H9 (cell line): ENCODE data around the gene PPP3CA. TPM values are rescaled to one million over a fixed set of nuclear protein-coding genes. Genes with fewer than 3 reads are reported as not detected.

ENCODE experiments used
- DNase-seq: peaks from one replicate; pipeline ENCODE4 v3.0.0-alpha.2; 2017
- H2AFZ ChIP-seq: one replicate; pipeline ENCODE4 v1.6.1; 2013; ENCODE audit warnings: mild to moderate bottlenecking, low read length, control low read depth, moderate library complexity
- H2AK5ac ChIP-seq: 2 replicates; pipeline ENCODE4 v1.6.1; 2013; ENCODE audit warnings: low read length, control low read depth, mixed read lengths; ENCODE audit not compliant: insufficient read length
- H2BK120ac ChIP-seq: one replicate; pipeline ENCODE4 v1.6.1; 2013; ENCODE audit warnings: low read depth, mild to moderate bottlenecking, low read length, control low read depth, inconsistent platforms; ENCODE audit not compliant: poor library complexity, severe bottlenecking
- H2BK12ac ChIP-seq: 2 replicates; pipeline ENCODE4 v1.6.1; 2013; ENCODE audit warnings: low read length, control low read depth, mixed read lengths, low read depth; ENCODE audit not compliant: insufficient read length
- H2BK15ac ChIP-seq: 2 replicates; pipeline ENCODE4 v1.6.1; 2013; ENCODE audit warnings: low read depth, low read length, control low read depth
- H2BK20ac ChIP-seq: one replicate; pipeline ENCODE4 v1.6.1; 2013; ENCODE audit warnings: low read depth, mild to moderate bottlenecking, low read length, control low read depth, inconsistent platforms; ENCODE audit not compliant: poor library complexity, severe bottlenecking
- H2BK5ac ChIP-seq: 2 replicates; pipeline ENCODE4 v1.6.1; 2013; ENCODE audit warnings: low read length, control low read depth, mixed read lengths; ENCODE audit not compliant: insufficient read length
- H3K14ac ChIP-seq: 2 replicates; pipeline ENCODE4 v1.6.1; 2013; ENCODE audit warnings: low read length, control low read depth; ENCODE audit not compliant: insufficient read depth
- H3K18ac ChIP-seq: 2 replicates; pipeline ENCODE4 v1.6.1; 2013; ENCODE audit warnings: low read depth, mild to moderate bottlenecking, mixed read lengths, low read length, control low read depth; ENCODE audit not compliant: insufficient read length
- H3K23ac ChIP-seq: 2 replicates; pipeline ENCODE4 v1.6.1; 2013; ENCODE audit warnings: low read length, control low read depth, mixed read lengths, low read depth; ENCODE audit not compliant: insufficient read length
- H3K23me2 ChIP-seq: 2 replicates; pipeline ENCODE4 v1.6.1; 2013; ENCODE audit warnings: low read depth, mild to moderate bottlenecking, mixed read lengths, low read length, control low read depth; ENCODE audit not compliant: insufficient read length, poor library complexity, severe bottlenecking
- H3K27ac ChIP-seq: 2 replicates; pipeline ENCODE4 v1.5.1; 2013; ENCODE audit warnings: low read length, control low read depth, mixed read lengths, low read depth; ENCODE audit not compliant: insufficient read length
- H3K27me3 ChIP-seq: 2 replicates; pipeline ENCODE4 v1.6.1; 2013; ENCODE audit warnings: low read length, control low read depth, inconsistent platforms; ENCODE audit not compliant: insufficient read depth
- H3K4ac ChIP-seq: 2 replicates; pipeline ENCODE4 v1.6.1; 2013; ENCODE audit warnings: low read depth, mild to moderate bottlenecking, control low read depth, inconsistent platforms, low read length, moderate library complexity
- H3K4me1 ChIP-seq: 2 replicates; pipeline ENCODE4 v1.6.1; 2013; ENCODE audit warnings: low read length, control low read depth, inconsistent platforms; ENCODE audit not compliant: insufficient read depth
- H3K4me2 ChIP-seq: 2 replicates; pipeline ENCODE4 v1.6.1; 2013; ENCODE audit warnings: low read length, control low read depth, mixed read lengths; ENCODE audit not compliant: insufficient read length, insufficient read depth
- H3K56ac ChIP-seq: 2 replicates; pipeline ENCODE4 v1.6.1; 2013; ENCODE audit warnings: low read depth, mild to moderate bottlenecking, mixed read lengths, low read length, control low read depth; ENCODE audit not compliant: insufficient read length
- H3K79me1 ChIP-seq: 2 replicates; pipeline ENCODE4 v1.6.1; 2013; ENCODE audit warnings: low read depth, mild to moderate bottlenecking, moderate library complexity, low read length, control low read depth, inconsistent platforms; ENCODE audit not compliant: insufficient read depth, poor library complexity, severe bottlenecking
- H3K79me2 ChIP-seq: 2 replicates; pipeline ENCODE4 v1.6.1; 2013; ENCODE audit warnings: low read length, control low read depth, inconsistent platforms; ENCODE audit not compliant: insufficient read depth
- H3K9ac ChIP-seq: 2 replicates; pipeline ENCODE4 v1.6.1; 2013; ENCODE audit warnings: low read length, control low read depth, mixed read lengths; ENCODE audit not compliant: insufficient read length; ENCODE audit errors: extremely low read depth
- H3K9me3 ChIP-seq: one replicate; pipeline ENCODE4 v1.6.1; 2013; ENCODE audit warnings: low read depth, low read length, inconsistent platforms; ENCODE audit not compliant: control insufficient read depth
- H3T11ph ChIP-seq: one replicate; pipeline ENCODE4 v1.6.1; 2013; ENCODE audit warnings: mild to moderate bottlenecking, low read length, control low read depth, inconsistent platforms
- H4K20me1 ChIP-seq: one replicate; pipeline ENCODE4 v1.6.1; 2013; ENCODE audit not compliant: control insufficient read depth, insufficient read length, insufficient read depth
- H4K5ac ChIP-seq: 2 replicates; pipeline ENCODE4 v1.6.1; 2013; ENCODE audit warnings: low read depth, mild to moderate bottlenecking, mixed read lengths, low read length, control low read depth; ENCODE audit not compliant: insufficient read length
- H4K8ac ChIP-seq: replicated peaks from 2 replicates; pipeline ENCODE4 v1.6.1; 2013; ENCODE audit warnings: low read length, control low read depth, mixed read lengths, low read depth; ENCODE audit not compliant: insufficient read length
- H4K91ac ChIP-seq: 2 replicates; pipeline ENCODE4 v1.6.1; 2013; ENCODE audit warnings: low read depth, mild to moderate bottlenecking, moderate library complexity, mixed read lengths, low read length, control low read depth; ENCODE audit not compliant: insufficient read length
- H3K27ac Mint-ChIP-seq, 3 experiments: 2 replicates in 2 of 3; 3 replicates in 1 of 3; pipeline ENCODE4 v1.8.0; 2020 to 2021; ENCODE audit warnings: mixed read lengths in 3 of 3, mild to moderate bottlenecking in 1 of 3, moderate library complexity in 1 of 3
- H3K27me3 Mint-ChIP-seq: 2 replicates; pipeline ENCODE4 v1.8.0; 2021; ENCODE audit warnings: low read depth, mild to moderate bottlenecking, moderate library complexity, mixed read lengths
- H3K36me3 Mint-ChIP-seq, 3 experiments: 2 replicates in 2 of 3; 3 replicates in 1 of 3; pipeline ENCODE4 v1.8.0; 2020 to 2021; ENCODE audit warnings: low read depth in 3 of 3, mixed read lengths in 3 of 3; ENCODE audit not compliant: insufficient read depth in 1 of 3
- H3K4me1 Mint-ChIP-seq, 2 experiments: 2 replicates each; pipeline ENCODE4 v1.8.0; 2020; ENCODE audit warnings: mixed read lengths in 2 of 2
- H3K4me3 Mint-ChIP-seq, 2 experiments: 2 replicates in 1 of 2; 3 replicates in 1 of 2; pipeline ENCODE4 v1.8.0; 2020 to 2021; ENCODE audit warnings: mild to moderate bottlenecking in 2 of 2, mixed read lengths in 2 of 2, moderate library complexity in 1 of 2
- H3K9me3 Mint-ChIP-seq, 2 experiments: 2 replicates in 1 of 2; 3 replicates in 1 of 2; pipeline ENCODE4 v1.8.0; 2020; ENCODE audit warnings: mild to moderate bottlenecking in 2 of 2, mixed read lengths in 2 of 2, moderate library complexity in 1 of 2
- CTCF ChIP-seq: fragments of 200-600 bp; sonication (generic); conservative IDR thresholded peaks from 3 replicates; pipeline ENCODE4 v1.8.0; 2021; ENCODE audit warnings: antibody characterized with exemption, mild to moderate bottlenecking
- WGBS: extraction: QIAGEN DNeasy Blood & Tissue Kit; methylation state at CpG from one replicate; pipeline ENCODE4 v1.1.7; 2013; ENCODE audit warnings: missing lambda C conversion rate, low lambda C conversion rate, mixed read lengths; ENCODE audit not compliant: insufficient read length; ENCODE audit errors: extremely low coverage; 5-methylcytosine and 5-hydroxymethylcytosine counted together
- total RNA-seq: library from RNA; stranded (reverse); gene quantifications from 2 replicates; pipeline ENCODE4 v1.2.1, GENCODE V29; 2021

Gene PPP3CA
- total RNA-seq, 1 experiment from 2014 or later, result 16.8 TPM

GRCh38 chr4:101315786-101316185 lies 31.5 kb downstream of the PPP3CA start:
- Histone ChIP-seq H4K8ac (no peak overlapping the region), H3K4ac (no peak overlapping the region), H3K9ac (no peak overlapping the region), H3K56ac (no peak overlapping the region), H4K20me1 (no peaks in the 10 kb centered on the region), H2BK12ac (no peak overlapping the region), H3K79me2 (peaks cover 7% of the 10 kb centered on the region; the same call in 1 of the 2 replicates), H3K18ac (no peak overlapping the region), H3K4me1 (no peaks in the 10 kb centered on the region), H4K91ac (no peak overlapping the region), H2AFZ (no peak overlapping the region), H2AK5ac (no peak overlapping the region), H3K27ac (no peak overlapping the region), H3K4me2 (no peak overlapping the region), H3K23ac (no peak overlapping the region), H3K14ac (no peak overlapping the region), H3K9me3 (no peaks in the 10 kb centered on the region), H2BK20ac (no peak overlapping the region), H4K5ac (no peak overlapping the region), H3T11ph (no peak overlapping the region), H2BK15ac (no peak overlapping the region), H3K27me3 (no peaks in the 10 kb centered on the region), H3K79me1 (peaks cover 4% of the 10 kb centered on the region), H3K23me2 (no peaks in the 10 kb centered on the region), H2BK5ac (no peak overlapping the region), H2BK120ac (no peak overlapping the region)
- no peak overlapping the region for H3K4me3 Mint-ChIP-seq
- no peaks in the 10 kb centered on the region; a peak in 1 of 5 replicates for H3K9me3 Mint-ChIP-seq
- H3K27ac Mint-ChIP-seq, result no peak overlapping the region
- no peaks in the 10 kb centered on the region for H3K27me3 Mint-ChIP-seq
- H3K4me1 Mint-ChIP-seq, result no peaks in the 10 kb centered on the region
- peaks cover 5 to 9% (median 5%) of the 10 kb centered on the region in 3 experiments; a peak in 4 of 7 replicates for H3K36me3 Mint-ChIP-seq
- no peak for DNase-seq
- no peak for TF ChIP-seq CTCF
- WGBS, result no CpG with 5 or more reads among the region's 3 CpGs
